HL-60 (cell line): ENCODE results near the gene SORT1.
A peak's percentile ranks its signal among the peaks of the same experiment; 100 is the strongest.

Source experiments
- DNase-seq, 2 experiments: peaks; one replicate each; pipeline ENCODE4 v3.0.0-alpha.2; 2010 to 2020; ENCODE audit warnings: low read depth in 1 of 2, low spot score in 1 of 2
- H3K27ac ChIP-seq: fragments of 250-450 bp; sonication (Bioruptor Pico); replicated peaks from 2 replicates; pipeline ENCODE4 v1.5.1; 2020; ENCODE audit warnings: mild to moderate bottlenecking, moderate library complexity
- H3K27me3 ChIP-seq: fragments of 250-450 bp; sonication (Bioruptor Pico); 2 replicates; pipeline ENCODE4 v1.5.1; 2021; ENCODE audit warnings: mild to moderate bottlenecking, moderate library complexity; ENCODE audit not compliant: insufficient read depth, poor library complexity, severe bottlenecking
- H3K4me3 ChIP-seq: replicated peaks from 2 replicates; pipeline ENCODE4 v1.5.1; 2011; ENCODE audit warnings: mild to moderate bottlenecking, control low read depth, low read length; ENCODE audit not compliant: insufficient read depth
- GABPA ChIP-seq: IDR thresholded peaks from 2 replicates; pipeline ENCODE4 v1.6.1; 2012; ENCODE audit warnings: low read depth
- POLR2AphosphoS5 ChIP-seq: IDR thresholded peaks from 2 replicates; pipeline ENCODE4 v1.6.1; 2012; ENCODE audit warnings: low read depth
- SPI1 ChIP-seq: IDR thresholded peaks from 2 replicates; pipeline ENCODE4 v1.6.1; 2012; ENCODE audit warnings: low read depth, mild to moderate bottlenecking, borderline replicate concordance
- TF ChIP-seq, protein P1 (sequence below): IDR thresholded peaks from one replicate; pipeline ENCODE4 v1.5.1; 2011; ENCODE audit warnings: low read length, control low read depth, inconsistent platforms; ENCODE audit not compliant: insufficient read depth
- TF ChIP-seq, protein P2 (sequence below): IDR thresholded peaks from 2 replicates; pipeline ENCODE4 v1.6.1; 2012; ENCODE audit warnings: low read depth; ENCODE audit not compliant: insufficient replicate concordance

Gene SORT1

DNA sequence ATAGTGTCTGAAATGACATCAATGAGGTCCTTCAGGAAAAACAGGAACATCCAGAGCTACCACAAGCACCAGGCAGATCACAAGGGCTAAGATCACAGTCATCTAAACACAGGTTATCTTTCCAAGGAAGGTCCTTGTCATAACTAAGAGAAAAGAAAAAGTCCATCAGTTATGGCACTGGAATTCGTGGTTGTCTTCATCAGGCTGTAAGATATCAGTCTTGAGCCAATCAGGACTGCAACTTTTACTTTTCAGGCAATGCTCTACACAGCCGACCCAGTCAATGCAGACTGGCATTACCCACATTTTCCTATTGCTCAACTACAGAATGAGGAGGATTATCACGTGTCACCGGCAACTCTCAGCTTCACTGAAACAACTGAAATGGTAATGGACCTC, 26.4 kb downstream of the SORT1 start:
- Histone ChIP-seq H3K27ac (no peak overlapping the region), H3K27me3 (no peaks in the 10 kb centered on the region), H3K4me3 (no peak overlapping the region)
- DNase-seq, result peak; percentile 60 to 70
- TF ChIP-seq SPI1 (no peak), GABPA (no peak), POLR2AphosphoS5 (no peak)
- TF ChIP-seq, protein P1, sequence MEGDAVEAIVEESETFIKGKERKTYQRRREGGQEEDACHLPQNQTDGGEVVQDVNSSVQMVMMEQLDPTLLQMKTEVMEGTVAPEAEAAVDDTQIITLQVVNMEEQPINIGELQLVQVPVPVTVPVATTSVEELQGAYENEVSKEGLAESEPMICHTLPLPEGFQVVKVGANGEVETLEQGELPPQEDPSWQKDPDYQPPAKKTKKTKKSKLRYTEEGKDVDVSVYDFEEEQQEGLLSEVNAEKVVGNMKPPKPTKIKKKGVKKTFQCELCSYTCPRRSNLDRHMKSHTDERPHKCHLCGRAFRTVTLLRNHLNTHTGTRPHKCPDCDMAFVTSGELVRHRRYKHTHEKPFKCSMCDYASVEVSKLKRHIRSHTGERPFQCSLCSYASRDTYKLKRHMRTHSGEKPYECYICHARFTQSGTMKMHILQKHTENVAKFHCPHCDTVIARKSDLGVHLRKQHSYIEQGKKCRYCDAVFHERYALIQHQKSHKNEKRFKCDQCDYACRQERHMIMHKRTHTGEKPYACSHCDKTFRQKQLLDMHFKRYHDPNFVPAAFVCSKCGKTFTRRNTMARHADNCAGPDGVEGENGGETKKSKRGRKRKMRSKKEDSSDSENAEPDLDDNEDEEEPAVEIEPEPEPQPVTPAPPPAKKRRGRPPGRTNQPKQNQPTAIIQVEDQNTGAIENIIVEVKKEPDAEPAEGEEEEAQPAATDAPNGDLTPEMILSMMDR, result no peak
- TF ChIP-seq, protein P2, sequence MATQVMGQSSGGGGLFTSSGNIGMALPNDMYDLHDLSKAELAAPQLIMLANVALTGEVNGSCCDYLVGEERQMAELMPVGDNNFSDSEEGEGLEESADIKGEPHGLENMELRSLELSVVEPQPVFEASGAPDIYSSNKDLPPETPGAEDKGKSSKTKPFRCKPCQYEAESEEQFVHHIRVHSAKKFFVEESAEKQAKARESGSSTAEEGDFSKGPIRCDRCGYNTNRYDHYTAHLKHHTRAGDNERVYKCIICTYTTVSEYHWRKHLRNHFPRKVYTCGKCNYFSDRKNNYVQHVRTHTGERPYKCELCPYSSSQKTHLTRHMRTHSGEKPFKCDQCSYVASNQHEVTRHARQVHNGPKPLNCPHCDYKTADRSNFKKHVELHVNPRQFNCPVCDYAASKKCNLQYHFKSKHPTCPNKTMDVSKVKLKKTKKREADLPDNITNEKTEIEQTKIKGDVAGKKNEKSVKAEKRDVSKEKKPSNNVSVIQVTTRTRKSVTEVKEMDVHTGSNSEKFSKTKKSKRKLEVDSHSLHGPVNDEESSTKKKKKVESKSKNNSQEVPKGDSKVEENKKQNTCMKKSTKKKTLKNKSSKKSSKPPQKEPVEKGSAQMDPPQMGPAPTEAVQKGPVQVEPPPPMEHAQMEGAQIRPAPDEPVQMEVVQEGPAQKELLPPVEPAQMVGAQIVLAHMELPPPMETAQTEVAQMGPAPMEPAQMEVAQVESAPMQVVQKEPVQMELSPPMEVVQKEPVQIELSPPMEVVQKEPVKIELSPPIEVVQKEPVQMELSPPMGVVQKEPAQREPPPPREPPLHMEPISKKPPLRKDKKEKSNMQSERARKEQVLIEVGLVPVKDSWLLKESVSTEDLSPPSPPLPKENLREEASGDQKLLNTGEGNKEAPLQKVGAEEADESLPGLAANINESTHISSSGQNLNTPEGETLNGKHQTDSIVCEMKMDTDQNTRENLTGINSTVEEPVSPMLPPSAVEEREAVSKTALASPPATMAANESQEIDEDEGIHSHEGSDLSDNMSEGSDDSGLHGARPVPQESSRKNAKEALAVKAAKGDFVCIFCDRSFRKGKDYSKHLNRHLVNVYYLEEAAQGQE, result no peak

DNA sequence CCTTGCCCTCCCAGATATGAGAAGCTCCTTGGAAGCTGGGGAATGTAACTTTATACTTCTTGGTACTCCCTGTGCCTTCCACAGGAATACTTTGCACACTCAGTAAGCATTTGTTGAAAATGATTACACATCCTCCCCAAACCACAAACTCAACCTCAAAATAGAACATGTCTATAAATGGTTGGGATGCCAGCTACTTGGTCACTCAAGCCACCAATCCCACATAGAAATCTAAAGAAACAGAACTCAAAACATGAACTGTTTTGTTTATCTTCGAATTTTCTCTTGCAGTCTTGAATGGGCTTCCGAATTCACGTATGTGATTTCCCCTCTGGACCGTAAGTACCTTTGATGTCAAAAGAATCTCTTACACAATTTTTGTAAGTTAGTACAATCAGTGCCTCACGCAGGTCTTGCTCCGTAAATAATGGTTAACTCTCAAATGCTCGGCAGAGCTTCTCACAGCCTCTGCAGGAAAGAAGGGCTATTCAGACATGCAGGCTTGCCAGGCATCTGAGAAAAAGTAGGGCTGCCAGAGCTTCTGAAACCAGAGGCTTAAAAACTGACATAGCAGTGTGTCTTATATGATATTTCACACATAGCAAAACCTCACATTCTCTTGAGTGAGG, 26.9 kb downstream of the SORT1 start:
- peak; percentile 29 to 41 for DNase-seq
- H3K27ac ChIP-seq, result no peak overlapping the region
- no peak overlapping the region for H3K4me3 ChIP-seq
- H3K27me3 ChIP-seq, result peaks cover 2% of the 10 kb centered on the region
- TF ChIP-seq, protein P1, result no peak
- TF ChIP-seq POLR2AphosphoS5 (no peak), SPI1 (no peak), GABPA (no peak)
- TF ChIP-seq, protein P2, result no peak

DNA sequence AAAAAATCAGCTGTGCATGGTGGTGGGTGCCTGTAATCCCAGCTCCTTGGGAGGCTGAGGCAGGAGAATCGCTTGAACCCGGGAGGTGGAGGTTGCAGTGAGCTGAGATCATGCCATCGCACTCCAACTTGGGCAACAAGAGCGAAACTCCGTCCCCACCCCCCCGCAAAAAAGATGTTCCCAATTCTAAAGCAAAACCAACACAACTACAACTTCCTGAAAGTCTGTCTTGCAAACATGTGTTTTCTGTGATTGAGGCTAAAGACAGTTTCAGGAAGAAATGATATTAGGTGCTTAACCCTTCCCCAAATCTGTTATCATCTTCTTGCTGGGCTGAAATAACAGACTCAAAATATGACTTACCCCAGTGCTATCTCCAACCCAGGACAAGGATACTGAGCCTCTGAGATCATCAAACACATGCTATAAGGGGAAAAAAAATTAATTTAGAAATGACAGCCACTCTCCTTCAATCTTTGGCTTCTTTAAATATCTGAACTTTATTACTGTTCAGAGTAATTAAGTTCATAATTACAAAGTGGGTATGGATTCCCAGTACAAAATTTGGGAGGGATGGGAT, 28.5 kb downstream of the SORT1 start:
- H3K27ac ChIP-seq, result no peak overlapping the region
- peaks cover 5% of the 10 kb centered on the region for H3K27me3 ChIP-seq
- H3K4me3 ChIP-seq, result no peak overlapping the region
- DNase-seq, result peak in 1 of 2 experiments; percentile 48
- TF ChIP-seq POLR2AphosphoS5 (no peak), SPI1 (no peak)
- TF ChIP-seq, protein P2, result no peak
